Karpas-422 (cell line): Measurements from ENCODE around the gene PLXNA2. TPM values are rescaled to one million over a fixed set of nuclear protein-coding genes. Genes with fewer than 3 reads are reported as not detected.

Experiments
- DNase-seq: peaks from one replicate; pipeline ENCODE4 v3.0.0-alpha.2; 2015
- H2AFZ ChIP-seq: fragments of 200-600 bp; sonication (generic); 2 replicates; pipeline ENCODE4 v1.6.1; 2014; ENCODE audit warnings: antibody characterized with exemption, low read length, mixed read lengths
- H3K27ac ChIP-seq: fragments of 200-600 bp; sonication (generic); 2 replicates; pipeline ENCODE4 v1.5.1; 2014; ENCODE audit warnings: mild to moderate bottlenecking, low read length, moderate library complexity
- H3K27me3 ChIP-seq: fragments of 200-600 bp; sonication (generic); 2 replicates; pipeline ENCODE4 v1.6.1; 2014; ENCODE audit warnings: low read length, mixed read lengths
- H3K36me3 ChIP-seq: fragments of 200-600 bp; sonication (generic); 2 replicates; pipeline ENCODE4 v1.6.1; 2014; ENCODE audit warnings: low read length, mixed read lengths; ENCODE audit not compliant: insufficient read depth
- H3K4me1 ChIP-seq: fragments of 200-600 bp; sonication (generic); 2 replicates; pipeline ENCODE4 v1.6.1; 2014; ENCODE audit warnings: mild to moderate bottlenecking, low read length, mixed read lengths
- H3K4me2 ChIP-seq: fragments of 200-600 bp; sonication (generic); 2 replicates; pipeline ENCODE4 v1.6.1; 2014; ENCODE audit warnings: low read length, low read depth, mild to moderate bottlenecking; ENCODE audit not compliant: poor library complexity, severe bottlenecking
- H3K4me3 ChIP-seq: fragments of 200-600 bp; sonication (generic); 2 replicates; pipeline ENCODE4 v1.5.1; 2014; ENCODE audit warnings: mild to moderate bottlenecking, antibody characterized with exemption, low read length, mixed read lengths
- H3K79me2 ChIP-seq: fragments of 200-600 bp; sonication (generic); 2 replicates; pipeline ENCODE4 v1.6.1; 2014; ENCODE audit warnings: mild to moderate bottlenecking, low read length, mixed read lengths
- H3K9ac ChIP-seq: fragments of 200-600 bp; sonication (generic); 2 replicates; pipeline ENCODE4 v1.6.0; 2014; ENCODE audit warnings: low read length
- H3K9me2 ChIP-seq: fragments of 200-600 bp; sonication (generic), shearing (Covaris generic); replicated peaks from 2 replicates; pipeline ENCODE4 v1.6.0; 2014; ENCODE audit warnings: mild to moderate bottlenecking, low read length, moderate library complexity; ENCODE audit not compliant: insufficient read depth
- H3K9me3 ChIP-seq: fragments of 300-700, 200-600 bp; sonication (generic); 2 replicates; pipeline ENCODE4 v1.6.1; 2014; ENCODE audit warnings: low read length, mixed read lengths
- H4K20me1 ChIP-seq: fragments of 200-600 bp; sonication (generic); 2 replicates; pipeline ENCODE4 v1.6.1; 2014; ENCODE audit warnings: mild to moderate bottlenecking, antibody characterized with exemption, low read length, low read depth; ENCODE audit not compliant: insufficient read depth
- total RNA-seq: library from RNA; depleted of rRNA; stranded (reverse); fragments of >200 nt; shearing (Covaris generic); gene quantifications from 2 replicates; pipeline ENCODE4 v1.2.3, GENCODE V29; 2014; ENCODE audit warnings: low replicate concordance

PLXNA2 gene
- total RNA-seq, 1 experiment from 2014 or later, result not detected

DNA sequence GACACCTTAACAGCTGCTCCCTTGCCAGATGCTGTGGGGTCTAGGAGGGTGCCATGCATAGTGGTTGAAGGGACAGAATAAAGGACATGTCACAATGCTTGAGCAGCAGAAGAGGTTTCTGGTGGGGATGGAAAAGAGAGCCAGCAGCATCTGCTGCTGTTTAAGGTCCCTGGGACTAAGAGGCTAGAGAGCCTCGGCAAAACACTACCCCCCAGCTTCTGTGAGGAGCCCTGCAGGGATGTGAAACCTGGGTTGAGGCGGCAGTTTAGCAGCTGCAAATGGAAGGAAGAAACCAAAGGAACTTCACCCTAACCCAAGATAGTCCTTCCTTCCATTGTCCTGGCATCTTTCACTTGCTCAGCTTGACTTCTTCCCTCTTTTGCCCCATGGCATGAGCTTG, 39.4 kb downstream of the PLXNA2 start:
- Histone ChIP-seq H2AFZ (no peak overlapping the region), H3K27ac (no peak overlapping the region), H3K9me2 (no peaks in the 10 kb centered on the region), H4K20me1 (no peaks in the 10 kb centered on the region), H3K9ac (no peak overlapping the region), H3K36me3 (no peaks in the 10 kb centered on the region), H3K27me3 (no peaks in the 10 kb centered on the region), H3K4me1 (no peaks in the 10 kb centered on the region), H3K9me3 (no peaks in the 10 kb centered on the region), H3K4me3 (no peak overlapping the region), H3K79me2 (no peaks in the 10 kb centered on the region), H3K4me2 (no peak overlapping the region)
- peak; percentile 39 for DNase-seq

DNA sequence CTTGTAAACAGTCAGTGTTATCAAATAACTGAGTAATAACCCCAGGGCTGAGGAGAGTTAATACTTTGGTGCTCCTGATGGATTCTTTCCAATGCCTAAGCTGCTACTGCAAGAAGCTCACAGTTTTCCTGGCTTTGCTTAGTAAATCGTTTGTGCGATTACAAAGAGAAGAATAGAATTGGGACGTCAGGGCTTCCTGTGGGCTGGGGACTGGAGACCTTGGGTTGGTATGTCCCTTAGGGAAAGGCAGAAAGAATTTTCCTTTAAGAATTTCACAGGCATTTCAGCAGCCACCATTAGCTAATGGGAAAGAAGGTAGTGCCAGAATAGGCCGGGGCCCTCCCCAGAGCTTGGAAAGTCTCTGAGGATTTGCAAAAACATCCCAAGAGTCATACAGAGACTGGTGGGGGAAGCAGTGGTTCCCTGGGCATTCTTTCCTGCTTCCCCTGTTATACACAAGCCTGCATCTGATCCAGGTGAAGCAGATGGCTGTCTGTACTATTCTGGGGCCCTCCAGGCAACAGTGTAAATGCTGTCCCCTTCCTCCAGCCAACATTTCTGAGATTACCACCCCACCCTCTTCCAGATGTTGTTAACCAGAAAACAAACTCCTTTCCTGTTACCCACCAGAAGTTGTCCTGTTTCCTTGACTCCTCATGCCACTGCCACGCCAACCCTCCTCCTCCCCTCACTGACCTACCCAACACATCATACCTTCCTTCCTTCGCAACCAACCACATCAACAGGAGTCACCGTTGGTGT, 40.2 kb downstream of the PLXNA2 start:
- no peaks in the 10 kb centered on the region for H3K36me3 ChIP-seq
- no peaks in the 10 kb centered on the region for H3K79me2 ChIP-seq
- DNase-seq, result no peak
- H3K9ac ChIP-seq, result no peak overlapping the region
- H3K4me2 ChIP-seq, result no peak overlapping the region
- H3K4me3 ChIP-seq, result no peak overlapping the region
- no peaks in the 10 kb centered on the region for H3K4me1 ChIP-seq
- no peak overlapping the region for H3K27ac ChIP-seq
- H3K9me2 ChIP-seq, result no peaks in the 10 kb centered on the region
- H3K27me3 ChIP-seq, result no peaks in the 10 kb centered on the region
- H3K9me3 ChIP-seq, result no peaks in the 10 kb centered on the region
- H2AFZ ChIP-seq, result no peak overlapping the region
- no peaks in the 10 kb centered on the region for H4K20me1 ChIP-seq

DNA sequence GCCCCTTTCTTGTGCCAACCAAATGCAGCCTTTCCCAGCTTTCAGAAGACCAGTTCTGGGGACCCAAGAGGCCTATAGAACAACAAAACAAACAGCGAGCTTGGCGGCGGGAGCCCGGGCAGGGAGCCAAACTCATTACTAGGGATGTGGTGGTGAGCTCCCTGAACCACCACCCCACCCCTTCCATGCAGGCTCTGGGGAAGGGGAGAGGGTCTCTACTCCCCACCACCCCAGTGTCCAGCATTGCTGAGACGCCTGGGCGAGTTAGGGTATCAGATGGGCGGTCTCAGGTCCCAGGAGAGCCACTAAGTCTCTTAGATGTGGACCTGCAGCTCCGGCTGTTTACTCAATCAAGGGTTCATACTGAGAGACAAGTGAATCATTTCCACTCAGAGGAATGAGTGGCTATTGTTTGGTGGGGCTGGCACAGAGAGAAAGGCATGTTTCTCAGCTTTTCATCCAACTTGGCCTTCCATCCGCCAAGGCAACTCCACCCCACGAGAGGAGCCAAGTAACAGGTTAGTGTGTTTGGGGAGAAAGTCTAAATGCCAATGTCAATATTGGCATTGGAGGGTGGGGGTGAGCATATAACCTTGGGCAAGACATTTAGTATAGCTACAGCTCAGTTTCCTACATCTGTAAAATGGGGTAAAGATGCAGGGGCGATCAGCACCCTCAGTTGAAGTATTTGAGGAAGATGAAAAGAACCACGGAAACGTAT, 40.9 kb downstream of the PLXNA2 start:
- Histone ChIP-seq H3K27me3 (no peaks in the 10 kb centered on the region), H3K36me3 (no peaks in the 10 kb centered on the region), H2AFZ (no peak overlapping the region), H3K4me3 (no peak overlapping the region), H3K4me2 (no peak overlapping the region), H3K9me2 (no peaks in the 10 kb centered on the region), H3K27ac (no peak overlapping the region), H3K79me2 (no peaks in the 10 kb centered on the region), H3K9me3 (no peaks in the 10 kb centered on the region), H3K4me1 (no peaks in the 10 kb centered on the region), H4K20me1 (no peaks in the 10 kb centered on the region), H3K9ac (no peak overlapping the region)
- DNase-seq, result no peak

DNA sequence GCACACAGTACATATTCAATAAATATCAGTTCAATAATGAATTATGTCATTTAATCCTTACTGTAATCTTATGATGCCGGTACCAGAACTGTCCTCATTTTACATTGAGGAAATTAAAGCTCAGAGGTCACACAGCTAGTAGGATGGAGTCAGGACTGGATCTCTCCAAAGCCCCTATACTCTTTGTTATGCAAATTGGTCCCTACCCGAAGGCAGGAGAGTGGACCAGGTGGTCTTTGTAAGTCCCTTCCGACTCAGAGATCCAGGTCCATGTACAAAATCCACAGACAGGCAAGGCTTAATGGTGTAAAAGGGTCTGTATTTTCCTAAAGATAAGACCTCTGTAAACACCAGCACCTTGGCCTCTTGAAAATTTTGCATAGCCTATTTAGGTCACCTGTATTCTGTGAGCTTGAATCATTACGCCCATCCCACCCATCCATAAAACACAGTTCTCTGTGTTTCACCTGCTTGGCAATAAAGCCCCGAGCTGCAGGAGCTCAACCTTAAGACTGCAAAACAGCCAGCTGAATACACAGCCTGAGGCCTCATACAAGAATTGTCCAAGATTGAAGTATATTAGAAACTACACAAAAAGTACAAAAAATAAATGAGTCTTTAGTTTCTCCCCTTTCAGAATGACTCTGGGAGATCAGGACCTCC, 41.7 kb downstream of the PLXNA2 start:
- Histone ChIP-seq H3K79me2 (no peaks in the 10 kb centered on the region), H2AFZ (no peak overlapping the region), H3K9me3 (no peaks in the 10 kb centered on the region), H3K36me3 (no peaks in the 10 kb centered on the region), H3K9ac (no peak overlapping the region), H3K9me2 (no peaks in the 10 kb centered on the region), H3K4me1 (no peaks in the 10 kb centered on the region), H3K4me2 (no peak overlapping the region), H3K27ac (no peak overlapping the region), H4K20me1 (no peaks in the 10 kb centered on the region), H3K4me3 (no peak overlapping the region), H3K27me3 (no peaks in the 10 kb centered on the region)
- DNase-seq, result no peak

DNA sequence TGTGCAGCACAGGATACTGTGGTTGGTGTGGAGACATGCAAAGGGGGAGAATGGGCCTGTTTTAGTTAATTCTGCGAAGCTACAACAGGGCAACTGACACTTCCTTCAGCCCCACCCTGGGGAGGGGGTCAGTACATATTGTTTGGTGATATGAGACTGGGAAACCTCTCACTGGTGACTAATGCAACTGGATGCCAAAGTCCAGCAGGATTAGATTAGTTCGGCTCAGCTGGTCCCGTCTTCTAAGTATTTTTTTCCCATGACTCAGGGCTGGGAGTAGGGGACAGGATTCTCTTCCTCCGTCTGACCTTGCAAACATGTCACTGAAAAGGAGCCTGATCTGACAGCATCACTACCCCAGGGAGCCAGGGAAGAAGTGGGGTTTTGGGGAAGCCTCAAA, 43.0 kb downstream of the PLXNA2 start:
- Histone ChIP-seq H2AFZ (no peak overlapping the region), H3K4me1 (no peaks in the 10 kb centered on the region), H3K79me2 (no peaks in the 10 kb centered on the region), H3K9me3 (no peaks in the 10 kb centered on the region), H4K20me1 (no peaks in the 10 kb centered on the region), H3K9me2 (no peaks in the 10 kb centered on the region), H3K4me3 (no peak overlapping the region), H3K4me2 (no peak overlapping the region), H3K36me3 (no peaks in the 10 kb centered on the region), H3K9ac (no peak overlapping the region), H3K27me3 (no peaks in the 10 kb centered on the region), H3K27ac (no peak overlapping the region)
- no peak for DNase-seq

DNA sequence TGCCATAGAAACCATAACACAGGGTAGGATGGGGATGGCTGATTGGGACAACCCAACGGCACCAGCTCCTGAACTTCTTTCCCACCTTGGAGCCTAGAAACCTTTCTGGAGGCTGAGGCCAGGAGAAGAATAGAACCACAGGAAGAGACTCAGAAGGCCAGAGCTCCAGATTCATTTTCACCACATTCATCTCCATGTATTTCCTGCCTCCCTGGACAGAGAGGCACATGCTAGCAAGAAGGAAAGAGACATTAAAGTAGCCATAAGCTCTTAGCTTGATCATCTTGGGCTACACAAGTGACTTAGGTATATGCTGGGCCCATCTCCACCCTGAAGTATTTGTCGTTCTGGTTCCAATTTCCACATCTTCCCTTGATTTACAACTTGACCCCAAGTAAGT, 44.1 kb downstream of the PLXNA2 start:
- Histone ChIP-seq H3K27me3 (no peaks in the 10 kb centered on the region), H3K27ac (no peak overlapping the region), H4K20me1 (no peaks in the 10 kb centered on the region), H3K9me3 (no peaks in the 10 kb centered on the region), H2AFZ (no peak overlapping the region), H3K79me2 (no peaks in the 10 kb centered on the region), H3K4me3 (no peak overlapping the region), H3K36me3 (no peaks in the 10 kb centered on the region), H3K4me1 (no peaks in the 10 kb centered on the region), H3K9me2 (no peaks in the 10 kb centered on the region), H3K9ac (no peak overlapping the region), H3K4me2 (no peak overlapping the region)
- DNase-seq, result no peak

DNA sequence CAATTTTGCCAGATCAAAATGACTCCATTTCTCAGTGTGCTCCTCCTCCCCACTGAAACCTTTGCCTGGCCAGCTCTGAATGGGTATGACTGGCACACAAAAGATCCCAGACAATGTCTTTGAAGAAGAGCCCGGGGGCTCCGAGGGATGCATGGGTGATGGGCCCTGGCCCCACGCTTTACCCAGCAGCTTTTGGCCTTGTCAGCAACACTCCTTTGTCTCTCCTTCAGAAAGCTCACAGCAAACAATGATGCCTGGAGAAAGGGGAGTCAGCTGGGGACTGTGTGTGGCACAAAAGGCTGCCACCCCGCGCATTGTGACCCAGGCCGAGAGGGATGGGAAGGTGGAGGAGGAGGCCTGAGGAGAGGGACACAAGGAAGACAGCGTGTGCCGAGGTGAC, 45.9 kb downstream of the PLXNA2 start:
- Histone ChIP-seq H2AFZ (no peak overlapping the region), H3K27ac (no peak overlapping the region), H4K20me1 (no peaks in the 10 kb centered on the region), H3K36me3 (no peaks in the 10 kb centered on the region), H3K9ac (no peak overlapping the region), H3K4me1 (no peaks in the 10 kb centered on the region), H3K9me2 (no peaks in the 10 kb centered on the region), H3K27me3 (no peaks in the 10 kb centered on the region), H3K79me2 (no peaks in the 10 kb centered on the region), H3K4me3 (no peak overlapping the region), H3K4me2 (no peak overlapping the region), H3K9me3 (no peaks in the 10 kb centered on the region)
- DNase-seq, result no peak

DNA sequence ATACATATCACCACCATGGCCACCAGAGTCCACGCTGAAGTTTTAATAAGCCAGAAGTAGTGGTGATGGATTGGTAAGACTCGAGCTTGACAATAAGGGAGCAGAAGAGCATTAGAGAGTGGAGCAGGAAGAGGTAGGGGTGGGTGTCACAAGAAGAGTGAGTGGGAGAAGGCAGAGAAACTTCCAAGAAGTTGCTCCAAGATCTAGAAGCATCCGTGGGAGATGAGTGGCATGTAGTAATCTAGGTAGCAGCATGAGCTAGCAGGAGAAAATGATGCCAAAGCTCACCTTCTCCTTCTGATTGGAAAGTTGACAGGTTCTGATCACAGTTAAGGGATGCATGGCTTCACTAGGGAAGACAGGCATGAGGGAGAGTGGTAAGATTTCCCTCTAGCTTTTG, 49.2 kb downstream of the PLXNA2 start:
- H3K36me3 ChIP-seq, result no peaks in the 10 kb centered on the region
- no peak overlapping the region for H3K9ac ChIP-seq
- no peaks in the 10 kb centered on the region for H3K9me3 ChIP-seq
- no peaks in the 10 kb centered on the region for H3K4me1 ChIP-seq
- H2AFZ ChIP-seq, result no peak overlapping the region
- H3K27me3 ChIP-seq, result no peaks in the 10 kb centered on the region
- DNase-seq, result no peak
- no peaks in the 10 kb centered on the region for H3K9me2 ChIP-seq
- H3K4me2 ChIP-seq, result no peak overlapping the region
- H3K4me3 ChIP-seq, result no peak overlapping the region
- H3K79me2 ChIP-seq, result no peaks in the 10 kb centered on the region
- no peaks in the 10 kb centered on the region for H4K20me1 ChIP-seq
- no peak overlapping the region for H3K27ac ChIP-seq
